DOHH2 (cell line): ENCODE measurements around the gene DRAXIN.

ENCODE experiments used
- H3F3A ChIP-seq: fragments of 200-600 bp; sonication (generic), shearing (Covaris generic); 2 replicates; pipeline ENCODE4 v1.6.0; 2016; ENCODE audit warnings: antibody characterized with exemption, mild to moderate bottlenecking; ENCODE audit not compliant: control insufficient read depth, insufficient read depth
- H3K27ac ChIP-seq: fragments of 200-600 bp; sonication (generic); 2 replicates; pipeline ENCODE4 v1.5.1; 2014; ENCODE audit warnings: low read depth, mild to moderate bottlenecking, low read length, moderate library complexity
- H3K27me3 ChIP-seq: fragments of 200-600 bp; sonication (generic); 2 replicates; pipeline ENCODE4 v1.6.1; 2014; ENCODE audit warnings: mild to moderate bottlenecking, low read length, mixed read lengths; ENCODE audit not compliant: control insufficient read depth
- H3K36me3 ChIP-seq: fragments of 200-600 bp; sonication (generic); 2 replicates; pipeline ENCODE4 v1.6.1; 2014; ENCODE audit warnings: mild to moderate bottlenecking, low read length, moderate library complexity, mixed read lengths; ENCODE audit not compliant: control insufficient read depth
- H3K4me1 ChIP-seq: fragments of 200-600 bp; sonication (generic); 2 replicates; pipeline ENCODE4 v1.6.1; 2014; ENCODE audit warnings: mild to moderate bottlenecking, low read length, mixed read lengths; ENCODE audit not compliant: control insufficient read depth
- H3K4me2 ChIP-seq: fragments of 200-600 bp; sonication (generic); 2 replicates; pipeline ENCODE4 v1.6.0; 2014; ENCODE audit warnings: mild to moderate bottlenecking, low read length, moderate library complexity
- H3K4me3 ChIP-seq: fragments of 200-600 bp; sonication (generic); 2 replicates; pipeline ENCODE4 v1.5.1; 2014; ENCODE audit warnings: mild to moderate bottlenecking, low read length, mixed read lengths
- H3K79me2 ChIP-seq: fragments of 200-600 bp; sonication (generic); 2 replicates; pipeline ENCODE4 v1.6.1; 2014; ENCODE audit warnings: mild to moderate bottlenecking, low read length, mixed read lengths; ENCODE audit not compliant: control insufficient read depth
- H3K9me2 ChIP-seq: fragments of 200-600 bp; sonication (generic); replicated peaks from 2 replicates; pipeline ENCODE4 v1.6.1; 2014; ENCODE audit warnings: mild to moderate bottlenecking, low read length, mixed read lengths; ENCODE audit not compliant: control insufficient read depth
- H3K9me3 ChIP-seq: fragments of 200-600 bp; sonication (generic); 2 replicates; pipeline ENCODE4 v1.6.1; 2014; ENCODE audit warnings: antibody characterized with exemption, low read length, mixed read lengths; ENCODE audit not compliant: control insufficient read depth, insufficient read depth
- H4K20me1 ChIP-seq: fragments of 200-600 bp; sonication (generic); 2 replicates; pipeline ENCODE4 v1.6.0; 2014; ENCODE audit warnings: low read depth, mild to moderate bottlenecking, antibody characterized with exemption, low read length, moderate library complexity; ENCODE audit not compliant: control insufficient read depth, insufficient read depth
- EZH2phosphoT487 ChIP-seq: fragments of 200-600 bp; sonication (generic); IDR thresholded peaks from 2 replicates; pipeline ENCODE4 v1.6.1; 2017; ENCODE audit warnings: borderline replicate concordance, mild to moderate bottlenecking, antibody characterized with exemption, low read length, moderate library complexity, mixed read lengths
- TF ChIP-seq, protein P1 (sequence below): fragments of 200-600 bp; sonication (generic); IDR thresholded peaks from one replicate; pipeline ENCODE4 v1.5.1; 2014; ENCODE audit warnings: antibody characterized with exemption, mild to moderate bottlenecking, low read depth, low read length; ENCODE audit not compliant: poor library complexity, severe bottlenecking

Gene DRAXIN

DNA sequence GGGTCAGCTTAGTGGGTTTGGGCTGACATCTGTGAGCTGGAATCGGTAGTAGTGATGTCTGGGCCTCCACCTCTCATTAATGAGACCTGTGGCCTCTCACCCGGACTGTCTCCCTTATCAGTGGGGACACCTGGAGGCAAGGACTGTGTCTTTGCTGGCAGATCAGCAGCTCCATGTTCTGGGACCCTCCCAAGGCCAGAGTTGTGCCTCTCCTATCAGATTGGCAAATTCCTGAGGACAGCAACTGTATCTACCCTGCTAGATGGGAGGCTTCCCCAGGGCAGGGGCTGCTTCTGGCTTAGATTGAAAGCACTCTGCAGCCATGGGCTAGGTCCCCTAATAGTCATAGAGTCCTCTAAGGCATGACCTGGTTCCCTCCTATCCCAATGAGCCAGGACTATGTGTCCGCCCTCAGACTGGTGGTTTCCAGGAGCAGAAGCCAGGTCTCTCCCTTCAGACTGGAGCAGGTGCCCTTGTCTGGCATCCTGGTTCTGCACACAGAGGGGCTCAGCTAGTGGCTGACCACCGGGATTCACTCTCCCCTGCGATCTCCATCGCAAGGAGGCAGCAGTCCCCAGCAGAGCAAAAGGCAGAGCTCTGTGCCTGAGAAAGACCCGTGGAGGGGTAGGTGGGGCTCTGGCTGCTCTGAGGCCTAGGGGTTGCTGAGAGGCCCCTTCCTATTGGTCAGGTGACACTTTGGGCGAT, 5.8 kb downstream of the DRAXIN start:
- no peaks in the 10 kb centered on the region for H3K9me3 ChIP-seq
- H4K20me1 ChIP-seq = no peaks in the 10 kb centered on the region
- H3F3A ChIP-seq = no peaks in the 10 kb centered on the region
- H3K27ac ChIP-seq = no peak overlapping the region
- no peaks in the 10 kb centered on the region for H3K9me2 ChIP-seq
- peaks cover 34% of the 10 kb centered on the region for H3K27me3 ChIP-seq
- H3K4me1 ChIP-seq = no peaks in the 10 kb centered on the region
- no peak overlapping the region for H3K4me2 ChIP-seq
- H3K79me2 ChIP-seq = no peaks in the 10 kb centered on the region
- no peaks in the 10 kb centered on the region for H3K36me3 ChIP-seq
- no peak overlapping the region for H3K4me3 ChIP-seq
- TF ChIP-seq, protein P1, sequence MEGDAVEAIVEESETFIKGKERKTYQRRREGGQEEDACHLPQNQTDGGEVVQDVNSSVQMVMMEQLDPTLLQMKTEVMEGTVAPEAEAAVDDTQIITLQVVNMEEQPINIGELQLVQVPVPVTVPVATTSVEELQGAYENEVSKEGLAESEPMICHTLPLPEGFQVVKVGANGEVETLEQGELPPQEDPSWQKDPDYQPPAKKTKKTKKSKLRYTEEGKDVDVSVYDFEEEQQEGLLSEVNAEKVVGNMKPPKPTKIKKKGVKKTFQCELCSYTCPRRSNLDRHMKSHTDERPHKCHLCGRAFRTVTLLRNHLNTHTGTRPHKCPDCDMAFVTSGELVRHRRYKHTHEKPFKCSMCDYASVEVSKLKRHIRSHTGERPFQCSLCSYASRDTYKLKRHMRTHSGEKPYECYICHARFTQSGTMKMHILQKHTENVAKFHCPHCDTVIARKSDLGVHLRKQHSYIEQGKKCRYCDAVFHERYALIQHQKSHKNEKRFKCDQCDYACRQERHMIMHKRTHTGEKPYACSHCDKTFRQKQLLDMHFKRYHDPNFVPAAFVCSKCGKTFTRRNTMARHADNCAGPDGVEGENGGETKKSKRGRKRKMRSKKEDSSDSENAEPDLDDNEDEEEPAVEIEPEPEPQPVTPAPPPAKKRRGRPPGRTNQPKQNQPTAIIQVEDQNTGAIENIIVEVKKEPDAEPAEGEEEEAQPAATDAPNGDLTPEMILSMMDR = no peak
- no peak for TF ChIP-seq EZH2phosphoT487

DNA sequence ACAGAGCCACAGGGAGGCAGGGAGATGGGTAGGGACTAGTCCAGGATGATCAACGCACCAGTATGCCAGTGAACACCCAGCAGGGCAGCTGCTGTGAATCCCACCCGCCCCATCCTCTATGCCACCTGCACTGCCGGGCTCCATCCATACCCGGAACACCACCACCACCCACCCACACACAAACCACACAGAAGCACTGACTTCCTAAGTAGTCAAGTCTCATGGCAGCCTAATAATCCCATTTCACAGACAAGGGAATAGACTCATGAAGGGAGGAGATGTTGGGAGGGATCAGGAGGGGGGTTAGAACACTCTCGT, 6.3 kb downstream of the DRAXIN start:
- no peak overlapping the region for H3K4me2 ChIP-seq
- no peaks in the 10 kb centered on the region for H4K20me1 ChIP-seq
- H3K9me3 ChIP-seq = no peaks in the 10 kb centered on the region
- no peaks in the 10 kb centered on the region for H3K79me2 ChIP-seq
- H3K36me3 ChIP-seq = no peaks in the 10 kb centered on the region
- H3K4me3 ChIP-seq = no peak overlapping the region
- no peaks in the 10 kb centered on the region for H3F3A ChIP-seq
- H3K4me1 ChIP-seq = no peaks in the 10 kb centered on the region
- no peak for TF ChIP-seq EZH2phosphoT487
- TF ChIP-seq, protein P1 = no peak
- H3K9me2 ChIP-seq = no peaks in the 10 kb centered on the region
- peaks cover 29% of the 10 kb centered on the region for H3K27me3 ChIP-seq
- no peak overlapping the region for H3K27ac ChIP-seq

DNA sequence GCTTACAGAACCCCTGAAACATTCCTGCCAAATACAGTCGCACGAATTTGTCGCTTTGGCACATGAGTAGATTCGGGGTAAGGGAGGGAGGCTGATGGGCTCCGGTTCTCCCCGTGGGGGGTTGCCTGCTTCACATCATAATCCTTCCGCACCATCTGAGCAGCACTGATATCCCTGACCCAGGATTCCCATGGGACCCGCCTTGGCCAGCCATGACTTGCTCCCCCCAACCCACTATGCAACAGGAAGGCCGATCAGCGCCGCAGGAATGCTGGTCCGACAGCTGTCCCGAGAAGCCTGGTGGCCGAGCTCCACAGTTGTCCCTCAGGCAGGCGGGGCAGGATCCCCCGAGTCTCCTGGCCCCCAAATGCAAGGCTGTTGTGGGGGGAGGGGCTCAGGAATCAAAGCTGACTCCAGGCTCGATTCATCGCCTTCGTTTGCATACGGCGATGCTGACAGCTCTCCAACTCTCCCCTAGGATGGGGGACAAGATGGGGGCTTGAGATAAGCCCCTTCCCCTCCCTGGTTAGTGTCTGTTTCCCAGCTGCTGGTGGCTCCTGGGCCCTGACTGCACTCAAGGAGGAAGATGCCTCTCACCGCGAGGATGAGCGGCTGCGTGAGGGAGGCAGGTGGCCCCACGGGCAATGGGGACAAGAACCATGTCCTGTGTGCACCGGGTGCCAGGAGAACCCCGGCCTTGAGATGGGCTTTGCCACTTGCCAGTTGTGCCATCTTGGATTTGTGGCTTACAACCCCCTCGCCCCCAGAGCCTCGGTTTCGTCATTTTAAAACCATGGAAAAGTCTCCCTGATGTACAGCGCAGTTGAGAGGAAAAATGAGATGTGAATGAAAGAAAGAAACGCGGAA, 9.3 kb downstream of the DRAXIN start:
- no peak overlapping the region for H3K27ac ChIP-seq
- TF ChIP-seq, protein P1 = no peak
- TF ChIP-seq EZH2phosphoT487 = no peak

More for the DNA sequence above, 9.3 kb downstream of the DRAXIN start:
- Histone ChIP-seq H3K27me3 (peaks cover 16% of the 10 kb centered on the region), H3K4me2 (no peak overlapping the region), H4K20me1 (no peaks in the 10 kb centered on the region), H3K36me3 (no peaks in the 10 kb centered on the region), H3K9me2 (no peaks in the 10 kb centered on the region), H3K79me2 (no peaks in the 10 kb centered on the region), H3K9me3 (no peaks in the 10 kb centered on the region), H3F3A (no peaks in the 10 kb centered on the region), H3K4me1 (no peaks in the 10 kb centered on the region), H3K4me3 (no peak overlapping the region)
